ENCODE measurements around the gene HMGB1.
A peak's percentile ranks its signal among the peaks of the same experiment; 100 is the strongest.

The HMGB1 gene

GRCh38 chr13:30429721-30430694, 35.7 kb downstream of the HMGB1 start:
- no peak for DNase-seq

- DNase-seq, result no peak
Observed at GRCh38 chr13:30429235-30429634, 36.5 kb downstream of the HMGB1 start.

- DNase-seq, result no peak
Observed at GRCh38 chr13:30423891-30424290, 41.8 kb downstream of the HMGB1 start.

- DNase-seq, result peak; percentile 67
Observed at GRCh38 chr13:30422054-30422839, 43.5 kb downstream of the HMGB1 start, which contains the start of gene UBE2L5. TSS of gene UBE2L5 (plus strand) at chr13:30422493. CDS start at chr13:30427991, 5,498 bp downstream.

GRCh38 chr13:30421093-30422053, 44.4 kb downstream of the HMGB1 start:
- DNase-seq, result peak; percentile 44

GRCh38 chr13:30418717-30419459, 46.8 kb downstream of the HMGB1 start:
- DNase-seq, result no peak

- no peak for DNase-seq
Observed at GRCh38 chr13:30418075-30418716, 47.5 kb downstream of the HMGB1 start.

- DNase-seq, result no peak
Observed at GRCh38 chr13:30416471-30416870, 49.3 kb downstream of the HMGB1 start.

GRCh38 chr13:30415430-30416030, 50.2 kb downstream of the HMGB1 start:
- no peak for DNase-seq

GRCh38 chr13:30413842-30414241, 51.9 kb downstream of the HMGB1 start:
- no peak for DNase-seq

GRCh38 chr13:30412346-30412745, 53.4 kb downstream of the HMGB1 start:
- DNase-seq, result no peak

- DNase-seq, result no peak
Observed at GRCh38 chr13:30410705-30411125, 55.0 kb downstream of the HMGB1 start.

GRCh38 chr13:30409886-30410704, 55.6 kb downstream of the HMGB1 start:
- DNase-seq, result no peak

- peak; percentile 93 for DNase-seq
Observed at GRCh38 chr13:30408319-30409101, 57.2 kb downstream of the HMGB1 start.

- DNase-seq, result no peak
Observed at GRCh38 chr13:30406779-30407416, 58.8 kb downstream of the HMGB1 start.
